SK-N-SH treated with all-trans-retinoic acid at 6 μM for 48 hours (cell line): ENCODE measurements around the gene WAC.
"Not testable (repeated sequence)": the region's sequence is repeated elsewhere in the genome, so short reads cannot be mapped to it uniquely, and the experiment has no call there.

Source experiments
- ATAC-seq: fragments of 200-7000 bp; cut with Tn5 transposase; 3 replicates; pipeline ENCODE4 v1.9.1; 2020; ENCODE audit warnings: mild to moderate bottlenecking, moderate library complexity
- ARNTL ChIP-seq: fragments of 450-650 bp; formaldehyde crosslinking; IDR thresholded peaks from 2 replicates; pipeline ENCODE4 v1.5.0; 2020; ENCODE audit warnings: low read depth, mild to moderate bottlenecking, moderate library complexity, borderline replicate concordance
- CSDC2 ChIP-seq: fragments of 250-450 bp; sonication (Bioruptor Pico); IDR thresholded peaks from 2 replicates; pipeline ENCODE4 v1.5.0; 2020; ENCODE audit warnings: mild to moderate bottlenecking, moderate library complexity
- ESRRG ChIP-seq: fragments of 250-450 bp; sonication (Bioruptor Pico); IDR thresholded peaks from 2 replicates; pipeline ENCODE4 v1.6.1; 2021; ENCODE audit warnings: mild to moderate bottlenecking
- GLIS3 ChIP-seq: fragments of 250-450 bp; sonication (Bioruptor Pico); IDR thresholded peaks from 2 replicates; pipeline ENCODE4 v1.5.0; 2020; ENCODE audit warnings: mild to moderate bottlenecking, moderate library complexity
- ISL1 ChIP-seq: fragments of 250-450 bp; sonication (Bioruptor Pico); IDR thresholded peaks from 2 replicates; pipeline ENCODE4 v2.1.2; 2022; ENCODE audit warnings: mild to moderate bottlenecking, moderate library complexity
- OSR1 ChIP-seq: fragments of 250-450 bp; sonication (Bioruptor Pico); IDR thresholded peaks from 2 replicates; pipeline ENCODE4 v1.8.0; 2022; ENCODE audit warnings: moderate library complexity, mild to moderate bottlenecking, inconsistent platforms
- PATZ1 ChIP-seq: fragments of 250-450 bp; sonication (Bioruptor Pico); IDR thresholded peaks from 2 replicates; pipeline ENCODE4 v1.8.0; 2020; ENCODE audit warnings: mild to moderate bottlenecking, moderate library complexity, borderline replicate concordance
- PPARA ChIP-seq: fragments of 250-450 bp; sonication (Bioruptor Pico); IDR thresholded peaks from 2 replicates; pipeline ENCODE4 v1.5.0; 2020; ENCODE audit warnings: mild to moderate bottlenecking, borderline replicate concordance
- RARB ChIP-seq: fragments of 250-450 bp; sonication (Bioruptor Pico); IDR thresholded peaks from 2 replicates; pipeline ENCODE4 v1.8.0; 2021; ENCODE audit warnings: mild to moderate bottlenecking, moderate library complexity
- SNAI2 ChIP-seq: fragments of 250-450 bp; sonication (Bioruptor Pico); IDR thresholded peaks from 2 replicates; pipeline ENCODE4 v1.5.0; 2020; ENCODE audit warnings: mild to moderate bottlenecking, moderate library complexity
- TCF4 ChIP-seq: fragments of 250-450 bp; sonication (Bioruptor Pico); IDR thresholded peaks from 2 replicates; pipeline ENCODE4 v1.8.0; 2021; ENCODE audit warnings: mild to moderate bottlenecking, moderate library complexity, borderline replicate concordance
- TOX ChIP-seq: fragments of 250-450 bp; sonication (Bioruptor Pico); IDR thresholded peaks from 2 replicates; pipeline ENCODE4 v1.8.0; 2021; ENCODE audit warnings: mild to moderate bottlenecking, moderate library complexity, borderline replicate concordance
- ZFP30 ChIP-seq: fragments of 450-650 bp; formaldehyde crosslinking; IDR thresholded peaks from 2 replicates; pipeline ENCODE4 v1.5.0; 2022; ENCODE audit warnings: mild to moderate bottlenecking, moderate library complexity
- ZNF70 ChIP-seq: fragments of 450-650 bp; formaldehyde crosslinking; IDR thresholded peaks from 2 replicates; pipeline ENCODE4 v1.5.0; 2020; ENCODE audit warnings: mild to moderate bottlenecking, moderate library complexity
- ZNF8 ChIP-seq: fragments of 450-650 bp; formaldehyde crosslinking; IDR thresholded peaks from 2 replicates; pipeline ENCODE4 v1.5.0; 2020; ENCODE audit warnings: mild to moderate bottlenecking, moderate library complexity
- TF ChIP-seq, protein P1 (sequence below): fragments of 250-450 bp; sonication (Bioruptor Pico); IDR thresholded peaks from 2 replicates; pipeline ENCODE4 v1.5.1; 2021; ENCODE audit warnings: mild to moderate bottlenecking, moderate library complexity
- TF ChIP-seq, protein P2 (sequence below): fragments of 250-450 bp; sonication (Bioruptor Pico); IDR thresholded peaks from 2 replicates; pipeline ENCODE4 v1.5.0; 2020; ENCODE audit warnings: mild to moderate bottlenecking, moderate library complexity
- TF ChIP-seq, protein P3 (sequence below): fragments of 250-450 bp; sonication (Bioruptor Pico); IDR thresholded peaks from 2 replicates; pipeline ENCODE4 v1.8.0; 2021; ENCODE audit warnings: low read depth, mild to moderate bottlenecking, moderate library complexity, borderline replicate concordance

Gene WAC

GRCh38 chr10:28569506-28570159, 36.7 kb downstream of the WAC start:
- ATAC-seq: no peak; the same call in 1 of the 3 replicates
- TF ChIP-seq OSR1 (CRISPR knock-in tag): no peak
- TF ChIP-seq TCF4 (CRISPR knock-in tag): no peak
- TF ChIP-seq CSDC2 (CRISPR knock-in tag): no peak
- no peak for TF ChIP-seq ISL1 (CRISPR knock-in tag)
- no peak for TF ChIP-seq TOX (CRISPR knock-in tag)
- no peak for TF ChIP-seq GLIS3 (CRISPR knock-in tag)
- TF ChIP-seq, protein P1, sequence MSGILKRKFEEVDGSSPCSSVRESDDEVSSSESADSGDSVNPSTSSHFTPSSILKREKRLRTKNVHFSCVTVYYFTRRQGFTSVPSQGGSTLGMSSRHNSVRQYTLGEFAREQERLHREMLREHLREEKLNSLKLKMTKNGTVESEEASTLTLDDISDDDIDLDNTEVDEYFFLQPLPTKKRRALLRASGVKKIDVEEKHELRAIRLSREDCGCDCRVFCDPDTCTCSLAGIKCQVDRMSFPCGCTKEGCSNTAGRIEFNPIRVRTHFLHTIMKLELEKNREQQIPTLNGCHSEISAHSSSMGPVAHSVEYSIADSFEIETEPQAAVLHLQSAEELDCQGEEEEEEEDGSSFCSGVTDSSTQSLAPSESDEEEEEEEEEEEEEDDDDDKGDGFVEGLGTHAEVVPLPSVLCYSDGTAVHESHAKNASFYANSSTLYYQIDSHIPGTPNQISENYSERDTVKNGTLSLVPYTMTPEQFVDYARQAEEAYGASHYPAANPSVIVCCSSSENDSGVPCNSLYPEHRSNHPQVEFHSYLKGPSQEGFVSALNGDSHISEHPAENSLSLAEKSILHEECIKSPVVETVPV: no peak
- TF ChIP-seq RARB: no peak
- no peak for TF ChIP-seq SNAI2 (CRISPR knock-in tag)
- TF ChIP-seq ZNF8 (CRISPR knock-in tag): no peak
- TF ChIP-seq, protein P2, sequence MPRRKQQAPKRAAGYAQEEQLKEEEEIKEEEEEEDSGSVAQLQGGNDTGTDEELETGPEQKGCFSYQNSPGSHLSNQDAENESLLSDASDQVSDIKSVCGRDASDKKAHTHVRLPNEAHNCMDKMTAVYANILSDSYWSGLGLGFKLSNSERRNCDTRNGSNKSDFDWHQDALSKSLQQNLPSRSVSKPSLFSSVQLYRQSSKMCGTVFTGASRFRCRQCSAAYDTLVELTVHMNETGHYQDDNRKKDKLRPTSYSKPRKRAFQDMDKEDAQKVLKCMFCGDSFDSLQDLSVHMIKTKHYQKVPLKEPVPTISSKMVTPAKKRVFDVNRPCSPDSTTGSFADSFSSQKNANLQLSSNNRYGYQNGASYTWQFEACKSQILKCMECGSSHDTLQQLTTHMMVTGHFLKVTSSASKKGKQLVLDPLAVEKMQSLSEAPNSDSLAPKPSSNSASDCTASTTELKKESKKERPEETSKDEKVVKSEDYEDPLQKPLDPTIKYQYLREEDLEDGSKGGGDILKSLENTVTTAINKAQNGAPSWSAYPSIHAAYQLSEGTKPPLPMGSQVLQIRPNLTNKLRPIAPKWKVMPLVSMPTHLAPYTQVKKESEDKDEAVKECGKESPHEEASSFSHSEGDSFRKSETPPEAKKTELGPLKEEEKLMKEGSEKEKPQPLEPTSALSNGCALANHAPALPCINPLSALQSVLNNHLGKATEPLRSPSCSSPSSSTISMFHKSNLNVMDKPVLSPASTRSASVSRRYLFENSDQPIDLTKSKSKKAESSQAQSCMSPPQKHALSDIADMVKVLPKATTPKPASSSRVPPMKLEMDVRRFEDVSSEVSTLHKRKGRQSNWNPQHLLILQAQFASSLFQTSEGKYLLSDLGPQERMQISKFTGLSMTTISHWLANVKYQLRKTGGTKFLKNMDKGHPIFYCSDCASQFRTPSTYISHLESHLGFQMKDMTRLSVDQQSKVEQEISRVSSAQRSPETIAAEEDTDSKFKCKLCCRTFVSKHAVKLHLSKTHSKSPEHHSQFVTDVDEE: no peak
- TF ChIP-seq ZNF70 (CRISPR knock-in tag): no peak
- no peak for TF ChIP-seq ESRRG (CRISPR knock-in tag)
- TF ChIP-seq PPARA (CRISPR knock-in tag): no peak
- no peak for TF ChIP-seq PATZ1 (CRISPR knock-in tag)
- no peak for TF ChIP-seq ARNTL (CRISPR knock-in tag)

DNA sequence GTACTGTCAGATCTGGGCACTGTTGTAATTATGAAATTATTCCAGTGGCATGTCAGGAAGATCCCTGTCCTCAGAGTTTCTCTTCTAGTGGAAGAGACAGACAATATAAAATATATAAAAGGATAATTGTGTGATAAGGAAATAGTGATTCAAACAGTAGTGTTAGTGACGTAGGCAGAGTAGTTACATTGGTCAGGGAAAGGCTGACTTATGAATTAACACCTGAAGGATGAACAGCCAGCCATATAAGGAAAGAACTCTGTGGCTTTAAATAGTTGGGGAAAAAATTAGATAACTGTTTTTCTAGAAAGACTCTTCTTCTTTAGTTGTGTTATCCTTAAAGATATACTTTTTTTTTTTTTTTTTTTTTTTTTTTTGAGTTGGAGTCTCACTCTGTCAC, 37.7 kb downstream of the WAC start:
- no peak for ATAC-seq
- TF ChIP-seq, protein P1: no peak
- no peak for TF ChIP-seq ISL1 (CRISPR knock-in tag)

DNA sequence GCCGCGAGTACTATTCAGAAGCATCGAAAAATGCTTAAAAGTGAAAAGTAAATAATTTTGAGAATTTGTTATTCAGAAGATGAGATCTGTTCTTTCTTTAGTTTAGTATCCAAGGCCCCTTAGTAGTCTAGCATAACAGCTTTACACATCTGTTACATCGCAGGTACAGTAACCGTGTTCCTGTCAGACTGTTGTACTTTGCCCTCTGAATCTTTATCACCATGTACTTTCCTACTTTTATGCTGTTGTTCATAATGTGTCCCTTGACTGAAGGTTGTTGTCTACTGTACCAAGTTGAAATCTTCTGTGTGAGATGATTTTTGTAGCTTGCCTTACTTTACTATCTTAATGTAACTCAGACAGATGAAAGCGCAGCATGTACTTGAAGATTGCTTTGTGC, 38.3 kb downstream of the WAC start:
- ATAC-seq: no peak
- TF ChIP-seq ZNF8 (CRISPR knock-in tag) (no peak), CSDC2 (CRISPR knock-in tag) (no peak), GLIS3 (CRISPR knock-in tag) (no peak), ZFP30 (CRISPR knock-in tag) (no peak), PPARA (CRISPR knock-in tag) (no peak), OSR1 (CRISPR knock-in tag) (no peak), ISL1 (CRISPR knock-in tag) (no peak), SNAI2 (CRISPR knock-in tag) (no peak), TOX (CRISPR knock-in tag) (no peak)
- TF ChIP-seq, protein P2: no peak
- TF ChIP-seq, protein P3, sequence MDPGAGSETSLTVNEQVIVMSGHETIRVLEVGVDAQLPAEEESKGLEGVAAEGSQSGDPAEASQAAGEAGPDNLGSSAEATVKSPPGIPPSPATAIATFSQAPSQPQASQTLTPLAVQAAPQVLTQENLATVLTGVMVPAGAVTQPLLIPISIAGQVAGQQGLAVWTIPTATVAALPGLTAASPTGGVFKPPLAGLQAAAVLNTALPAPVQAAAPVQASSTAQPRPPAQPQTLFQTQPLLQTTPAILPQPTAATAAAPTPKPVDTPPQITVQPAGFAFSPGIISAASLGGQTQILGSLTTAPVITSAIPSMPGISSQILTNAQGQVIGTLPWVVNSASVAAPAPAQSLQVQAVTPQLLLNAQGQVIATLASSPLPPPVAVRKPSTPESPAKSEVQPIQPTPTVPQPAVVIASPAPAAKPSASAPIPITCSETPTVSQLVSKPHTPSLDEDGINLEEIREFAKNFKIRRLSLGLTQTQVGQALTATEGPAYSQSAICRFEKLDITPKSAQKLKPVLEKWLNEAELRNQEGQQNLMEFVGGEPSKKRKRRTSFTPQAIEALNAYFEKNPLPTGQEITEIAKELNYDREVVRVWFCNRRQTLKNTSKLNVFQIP (CRISPR knock-in tag): no peak
- TF ChIP-seq, all 23 proteins: peak for 0

DNA sequence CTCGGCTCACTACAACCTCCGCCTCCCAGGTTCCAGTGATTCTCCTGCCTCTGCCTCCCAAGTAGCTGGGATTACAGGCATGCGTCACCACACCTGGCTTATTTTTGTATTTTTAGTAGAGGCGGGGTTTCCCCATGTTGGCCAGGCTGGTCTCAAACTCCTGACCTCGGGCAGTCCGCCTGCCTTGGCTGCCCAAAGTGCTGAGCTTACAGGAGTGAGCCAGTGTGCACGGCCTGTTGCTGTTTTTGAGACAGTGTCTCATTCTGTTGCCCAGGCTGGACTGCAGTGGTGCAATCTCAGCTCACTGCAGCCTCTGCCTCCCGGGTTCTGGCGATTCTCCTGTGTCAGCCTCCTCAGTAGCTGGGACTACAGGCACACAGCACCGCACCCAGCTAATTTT, 41.3 kb downstream of the WAC start:
- ATAC-seq: not testable (repeated sequence)
